Neural progenitor cell (in vitro differentiated cells): ENCODE measurements around the gene TIMELESS. TPM values are rescaled to one million over a fixed set of nuclear protein-coding genes. Genes with fewer than 3 reads are reported as not detected.

ENCODE experiments used
- DNase-seq: peaks from one replicate; pipeline ENCODE4 v3.0.0-alpha.2; 2016; ENCODE audit warnings: low spot score
- H2AFZ ChIP-seq: fragments of 200-600 bp; sonication (generic); replicated peaks from 2 replicates; pipeline ENCODE4 v1.6.1; 2016; ENCODE audit warnings: antibody characterized with exemption
- H3F3A ChIP-seq: fragments of 200-600 bp; sonication (generic); 2 replicates; pipeline ENCODE4 v1.6.1; 2016; ENCODE audit warnings: antibody characterized with exemption, low read depth
- H3K27ac ChIP-seq: fragments of 200-600 bp; sonication (generic); 2 replicates; pipeline ENCODE4 v1.5.1; 2016; ENCODE audit warnings: mild to moderate bottlenecking
- H3K27me3 ChIP-seq: fragments of 200-600 bp; sonication (generic); 2 replicates; pipeline ENCODE4 v1.6.1; 2016; ENCODE audit warnings: mild to moderate bottlenecking, moderate library complexity
- H3K36me3 ChIP-seq: fragments of 200-600 bp; sonication (generic); 2 replicates; pipeline ENCODE4 v1.5.1; 2016
- H3K4me1 ChIP-seq: fragments of 200-600 bp; sonication (generic); 2 replicates; pipeline ENCODE4 v1.6.1; 2016; ENCODE audit warnings: mixed run types
- H3K4me2 ChIP-seq: fragments of 200-600 bp; sonication (generic); 2 replicates; pipeline ENCODE4 v1.6.1; 2016
- H3K4me3 ChIP-seq: fragments of 200-600 bp; sonication (generic); 2 replicates; pipeline ENCODE4 v1.5.1; 2016
- H3K79me2 ChIP-seq: fragments of 200-600 bp; sonication (generic); 2 replicates; pipeline ENCODE4 v1.6.1; 2016; ENCODE audit warnings: low read depth
- H3K9ac ChIP-seq: fragments of 200-600 bp; sonication (generic); 2 replicates; pipeline ENCODE4 v1.6.1; 2016
- H3K9me3 ChIP-seq: fragments of 200-600 bp; sonication (generic); 2 replicates; pipeline ENCODE4 v1.5.1; 2016; ENCODE audit warnings: low read depth
- H4K20me1 ChIP-seq: fragments of 200-600 bp; sonication (generic); 2 replicates; pipeline ENCODE4 v1.6.1; 2016; ENCODE audit warnings: low read depth
- H3K27ac Mint-ChIP-seq: 3 replicates; pipeline ENCODE4 v1.8.0; 2021; ENCODE audit warnings: mixed read lengths
- H3K27me3 Mint-ChIP-seq: 2 replicates; pipeline ENCODE4 v1.8.0; 2022; ENCODE audit warnings: low read depth, mild to moderate bottlenecking, inconsistent platforms, moderate library complexity, mixed read lengths; ENCODE audit not compliant: insufficient read depth
- H3K36me3 Mint-ChIP-seq: 3 replicates; pipeline ENCODE4 v1.8.0; 2021; ENCODE audit warnings: mixed read lengths
- H3K4me1 Mint-ChIP-seq: 3 replicates; pipeline ENCODE4 v1.8.0; 2021; ENCODE audit warnings: mixed read lengths
- H3K4me3 Mint-ChIP-seq: 3 replicates; pipeline ENCODE4 v1.8.0; 2021; ENCODE audit warnings: mild to moderate bottlenecking, moderate library complexity, mixed read lengths
- H3K9me3 Mint-ChIP-seq: 3 replicates; pipeline ENCODE4 v1.8.0; 2020; ENCODE audit warnings: mixed read lengths
- CTCF ChIP-seq: fragments of 200-600 bp; sonication (generic); IDR thresholded peaks from 2 replicates; pipeline ENCODE4 v1.5.1; 2017; ENCODE audit warnings: antibody characterized with exemption, mild to moderate bottlenecking
- EZH2 ChIP-seq: fragments of 200-600 bp; sonication (generic); IDR thresholded peaks from 2 replicates; pipeline ENCODE4 v1.6.1; 2017; ENCODE audit warnings: antibody characterized with exemption, mild to moderate bottlenecking, moderate library complexity
- EZH2phosphoT487 ChIP-seq: fragments of 200-600 bp; sonication (generic); IDR thresholded peaks from 2 replicates; pipeline ENCODE4 v1.6.1; 2017; ENCODE audit warnings: antibody characterized with exemption
- total RNA-seq: library from RNA; depleted of rRNA; stranded (reverse); fragments of >200 nt; gene quantifications from 2 replicates; pipeline ENCODE4 v1.2.3, GENCODE V29; 2015; ENCODE audit warnings: low replicate concordance

Gene TIMELESS
- total RNA-seq, 1 donor from 2014 or later: 56.3 TPM

GRCh38 chr12:56413392-56413791, 35.8 kb downstream of the TIMELESS start:
- no peak overlapping the region for H3K4me2 ChIP-seq
- H3K9me3 Mint-ChIP-seq: no peaks in the 10 kb centered on the region
- no peaks in the 10 kb centered on the region for H3K36me3 ChIP-seq
- H3K79me2 ChIP-seq: no peaks in the 10 kb centered on the region
- no peaks in the 10 kb centered on the region for H4K20me1 ChIP-seq
- H2AFZ ChIP-seq: no peak overlapping the region
- H3K4me1 ChIP-seq: no peaks in the 10 kb centered on the region
- no peak overlapping the region for H3K9ac ChIP-seq
- H3F3A ChIP-seq: no peaks in the 10 kb centered on the region
- no peak for DNase-seq
- H3K27ac Mint-ChIP-seq: no peak overlapping the region
- H3K4me1 Mint-ChIP-seq: no peaks in the 10 kb centered on the region
- peaks cover 5% of the 10 kb centered on the region for H3K27me3 Mint-ChIP-seq
- H3K36me3 Mint-ChIP-seq: peaks cover 11% of the 10 kb centered on the region
- H3K27ac ChIP-seq: no peak overlapping the region
- no peaks in the 10 kb centered on the region for H3K9me3 ChIP-seq
- no peak overlapping the region for H3K4me3 ChIP-seq
- TF ChIP-seq CTCF: no peak
- no peak for TF ChIP-seq EZH2
- TF ChIP-seq EZH2phosphoT487: no peak
- no peaks in the 10 kb centered on the region for H3K27me3 ChIP-seq
- H3K4me3 Mint-ChIP-seq: no peak overlapping the region

- Mint-ChIP-seq H3K4me1 (no peaks in the 10 kb centered on the region), H3K4me3 (no peak overlapping the region), H3K9me3 (no peaks in the 10 kb centered on the region), H3K27ac (no peak overlapping the region), H3K36me3 (peaks cover 4% of the 10 kb centered on the region), H3K27me3 (peaks cover 3% of the 10 kb centered on the region)
- TF ChIP-seq EZH2phosphoT487 (no peak), CTCF (no peak), EZH2 (no peak)
- no peak overlapping the region for H3K4me3 ChIP-seq
- H4K20me1 ChIP-seq: no peaks in the 10 kb centered on the region
- DNase-seq: no peak
- H3F3A ChIP-seq: no peaks in the 10 kb centered on the region
- no peaks in the 10 kb centered on the region for H3K4me1 ChIP-seq
- H3K9me3 ChIP-seq: no peaks in the 10 kb centered on the region
- H3K36me3 ChIP-seq: no peaks in the 10 kb centered on the region
- H3K4me2 ChIP-seq: no peak overlapping the region
- no peak overlapping the region for H3K27ac ChIP-seq
- H3K9ac ChIP-seq: no peak overlapping the region
- no peak overlapping the region for H2AFZ ChIP-seq
- no peaks in the 10 kb centered on the region for H3K79me2 ChIP-seq
- H3K27me3 ChIP-seq: no peaks in the 10 kb centered on the region
These were observed 37.2 kb downstream of the TIMELESS start for GRCh38 chr12:56411781-56412639.

- Histone ChIP-seq H3K36me3 (no peaks in the 10 kb centered on the region), H3K27ac (no peak overlapping the region), H3K4me3 (no peak overlapping the region), H3F3A (no peaks in the 10 kb centered on the region), H3K9ac (no peak overlapping the region), H3K27me3 (no peaks in the 10 kb centered on the region), H3K4me2 (no peak overlapping the region), H2AFZ (no peak overlapping the region), H3K79me2 (no peaks in the 10 kb centered on the region), H3K4me1 (no peaks in the 10 kb centered on the region), H3K9me3 (no peaks in the 10 kb centered on the region), H4K20me1 (no peaks in the 10 kb centered on the region)
- H3K27ac Mint-ChIP-seq: no peak overlapping the region
- no peak for DNase-seq
- H3K4me3 Mint-ChIP-seq: no peak overlapping the region
- H3K36me3 Mint-ChIP-seq: peaks cover 2% of the 10 kb centered on the region
- H3K9me3 Mint-ChIP-seq: no peaks in the 10 kb centered on the region
- peaks cover under 1% of the 10 kb centered on the region for H3K4me1 Mint-ChIP-seq
- H3K27me3 Mint-ChIP-seq: peaks cover 3% of the 10 kb centered on the region
- no peak for TF ChIP-seq CTCF
- TF ChIP-seq EZH2phosphoT487: no peak
- TF ChIP-seq EZH2: no peak
These were observed 38.5 kb downstream of the TIMELESS start for GRCh38 chr12:56410768-56411167.
